ENCODE measurements around the gene RNF212B.
"Not testable (repeated sequence)": the region's sequence is repeated elsewhere in the genome, so short reads cannot be mapped to it uniquely, and the experiment has no call there.

The RNF212B gene

GRCh38 chr14:23207146-23207540, 30.6 kb upstream of the RNF212B start:
- no peak for TF ChIP-seq CTCF (IDR thresholded peaks at IDR 0.05; ENCODE audit: low read depth, low read length, missing control alignments)
- no peak for DNase-seq (ENCODE audit: extremely low read depth, low read depth)
- no peak overlapping the region for H3K4me3 ChIP-seq (replicated peaks; ENCODE audit: low read depth, low read length)

GRCh38 chr14:23208324-23208723, 29.4 kb upstream of the RNF212B start:
- H3K4me3 ChIP-seq (replicated peaks; ENCODE audit: low read depth, low read length): no peak overlapping the region
- DNase-seq (ENCODE audit: extremely low read depth, low read depth): no peak
- TF ChIP-seq CTCF (IDR thresholded peaks at IDR 0.05; ENCODE audit: low read depth, low read length, missing control alignments): no peak

GRCh38 chr14:23209651-23210423, 27.9 kb upstream of the RNF212B start:
- no peak for TF ChIP-seq CTCF (IDR thresholded peaks at IDR 0.05; ENCODE audit: low read depth, low read length, missing control alignments)
- H3K4me3 ChIP-seq (replicated peaks; ENCODE audit: low read depth, low read length): no peak overlapping the region
- no peak for DNase-seq (ENCODE audit: extremely low read depth, low read depth)

- TF ChIP-seq CTCF (IDR thresholded peaks at IDR 0.05; ENCODE audit: low read depth, low read length, missing control alignments): no peak
- no peak for DNase-seq (ENCODE audit: extremely low read depth, low read depth)
- no peak overlapping the region for H3K4me3 ChIP-seq (replicated peaks; ENCODE audit: low read depth, low read length)
Measured at GRCh38 chr14:23215421-23215820, 22.3 kb upstream of the RNF212B start.

- no peak overlapping the region for H3K4me3 ChIP-seq (replicated peaks; ENCODE audit: low read depth, low read length)
- DNase-seq (ENCODE audit: extremely low read depth, low read depth): no peak
- TF ChIP-seq CTCF (IDR thresholded peaks at IDR 0.05; ENCODE audit: low read depth, low read length, missing control alignments): no peak
Measured at GRCh38 chr14:23217032-23218020, 20.4 kb upstream of the RNF212B start.

GRCh38 chr14:23219075-23219474, 18.7 kb upstream of the RNF212B start:
- H3K4me3 ChIP-seq (replicated peaks; ENCODE audit: low read depth, low read length): no peak overlapping the region
- TF ChIP-seq CTCF (IDR thresholded peaks at IDR 0.05; ENCODE audit: low read depth, low read length, missing control alignments): no peak
- no peak for DNase-seq (ENCODE audit: extremely low read depth, low read depth)

GRCh38 chr14:23224958-23225357, 12.8 kb upstream of the RNF212B start:
- not testable (repeated sequence) for H3K4me3 ChIP-seq (replicated peaks; ENCODE audit: low read depth, low read length); DNase-seq (ENCODE audit: extremely low read depth, low read depth)

Measured in HFF-Myc (cell line).